Measurements from ENCODE around the gene WBP1L.

Gene WBP1L

DNA sequence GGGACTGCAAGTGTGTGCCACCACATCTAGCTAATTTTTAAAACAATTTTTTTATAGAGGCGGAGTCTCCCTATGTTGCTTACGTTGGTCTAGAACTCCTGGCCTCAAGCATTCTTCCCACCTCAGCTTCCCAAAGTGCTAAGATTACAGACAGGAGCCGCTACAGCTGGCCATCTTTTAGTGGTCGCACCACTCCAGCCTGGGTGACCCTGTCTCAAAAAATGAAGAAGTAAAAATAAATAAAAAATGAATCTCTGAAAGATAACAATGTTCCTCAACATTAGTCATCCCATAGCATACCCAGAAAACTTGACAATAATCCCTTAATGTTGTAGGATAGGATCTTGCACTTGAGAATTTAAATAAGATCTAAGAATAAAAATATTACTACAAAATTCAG lies 18.2 kb downstream of the WBP1L start:
- Mint-ChIP-seq H3K4me1 (peaks cover 33% of the 10 kb centered on the region), H3K27ac (no peak overlapping the region), H3K9me3 (no peaks in the 10 kb centered on the region), H3K4me3 (no peak overlapping the region), H3K36me3 (peaks cover 41% of the 10 kb centered on the region)
- ATAC-seq (no peak), DNase-seq (ENCODE audit: low spot score in 2 of 2) (no peak)

DNA sequence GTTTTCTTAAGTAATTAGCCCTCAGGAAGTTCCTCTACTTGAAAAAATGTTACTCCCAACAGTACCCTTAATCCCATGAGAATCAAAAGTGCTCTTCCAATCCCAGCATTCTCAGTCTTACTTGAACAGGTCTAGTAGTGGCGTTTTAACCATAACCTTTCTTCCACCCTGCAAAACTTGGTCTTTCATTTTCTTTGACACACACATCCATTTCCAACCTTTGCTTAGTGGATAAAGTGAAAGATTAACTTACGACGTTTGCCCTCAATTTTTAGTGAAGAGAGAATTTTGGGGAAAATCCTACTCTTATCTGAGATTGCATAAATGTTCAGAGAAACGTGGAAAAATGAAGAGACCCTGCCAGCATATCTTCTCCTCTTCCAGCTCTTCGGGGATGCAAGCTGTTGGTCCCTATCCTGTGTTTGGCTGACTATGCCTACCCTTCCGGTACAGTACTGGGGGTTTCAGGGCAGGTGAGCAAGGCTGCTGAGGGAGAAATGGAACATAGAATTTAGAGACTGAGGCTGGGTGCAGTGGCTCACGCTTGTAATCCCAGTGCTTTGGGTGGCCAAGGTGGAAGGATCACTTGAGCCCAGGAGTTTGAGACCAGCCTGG lies 18.8 kb downstream of the WBP1L start:
- Mint-ChIP-seq H3K27ac (no peak overlapping the region), H3K36me3 (peaks cover 41% of the 10 kb centered on the region), H3K9me3 (no peaks in the 10 kb centered on the region), H3K4me3 (no peak overlapping the region), H3K4me1 (peaks cover 33% of the 10 kb centered on the region)
- no peak for ATAC-seq
- DNase-seq (ENCODE audit: low spot score in 2 of 2) = no peak

DNA sequence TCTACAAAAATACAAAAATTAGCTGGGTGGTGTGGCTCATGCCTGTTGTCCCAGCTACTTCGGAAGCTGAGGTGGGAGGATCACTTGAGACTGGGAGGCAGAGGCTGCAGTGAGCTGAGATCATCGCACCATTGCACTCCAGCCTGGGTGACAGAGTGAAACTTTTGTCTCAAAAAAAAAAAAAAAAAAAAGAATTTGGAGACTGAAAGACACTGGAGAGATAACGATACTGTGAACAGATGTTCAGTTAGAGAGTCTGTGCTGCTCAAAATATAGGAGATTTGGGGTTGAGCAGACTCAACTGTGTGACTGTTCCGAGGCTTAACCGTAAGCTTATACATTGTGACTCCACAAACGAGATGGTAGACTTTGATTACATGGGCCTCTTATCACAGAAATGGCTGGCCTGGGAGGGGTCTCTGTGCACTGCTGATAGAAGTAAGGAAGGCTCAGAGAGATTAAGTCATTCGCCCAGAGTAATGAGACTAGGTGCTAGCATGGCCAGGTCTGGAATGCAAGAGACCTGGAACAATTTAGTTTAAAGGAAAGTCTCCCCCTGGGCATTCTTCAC lies 19.4 kb downstream of the WBP1L start:
- H3K36me3 Mint-ChIP-seq = peaks cover 41% of the 10 kb centered on the region
- DNase-seq (ENCODE audit: low spot score in 2 of 2) (no peak), ATAC-seq (no peak)
- H3K27ac Mint-ChIP-seq = no peak overlapping the region
- H3K4me1 Mint-ChIP-seq = peaks cover 36% of the 10 kb centered on the region
- no peak overlapping the region for H3K4me3 Mint-ChIP-seq
- H3K9me3 Mint-ChIP-seq = no peaks in the 10 kb centered on the region

DNA sequence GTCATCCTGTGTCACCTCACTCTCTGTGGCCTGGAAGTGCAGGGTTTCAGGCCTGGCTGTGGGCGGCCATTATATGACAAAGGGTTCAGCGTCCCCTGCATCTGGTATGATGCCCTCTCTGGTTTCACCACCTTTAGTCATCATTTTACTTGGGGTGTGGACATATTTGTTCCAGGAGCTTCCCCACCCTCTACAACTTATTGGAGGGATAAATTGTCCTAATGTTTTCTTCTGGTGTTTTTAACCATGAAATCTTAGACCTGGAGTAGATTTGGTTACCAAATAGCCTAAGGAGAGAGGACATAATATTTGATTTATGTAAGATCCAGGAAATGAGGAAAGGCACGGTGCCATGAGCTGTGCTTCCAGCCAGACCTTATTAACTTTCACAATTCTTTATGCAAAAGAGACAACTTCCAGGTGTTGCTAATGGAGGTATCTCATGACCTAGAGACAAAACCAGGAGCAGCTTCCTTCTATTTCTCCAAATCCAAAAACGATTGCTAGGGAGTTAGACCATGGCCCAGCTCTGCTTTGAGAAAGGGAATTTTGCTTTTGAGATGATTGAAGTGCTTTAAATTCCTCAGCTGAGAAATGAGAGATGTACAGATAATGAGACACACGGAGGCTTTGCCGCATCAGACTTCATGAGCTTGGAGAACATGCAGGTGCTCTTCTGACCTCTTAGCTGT lies 20.9 kb downstream of the WBP1L start:
- Mint-ChIP-seq H3K27ac (peak overlapping the region; percentile 65), H3K4me1 (peaks cover 35% of the 10 kb centered on the region), H3K36me3 (peaks cover 40% of the 10 kb centered on the region)

DNA sequence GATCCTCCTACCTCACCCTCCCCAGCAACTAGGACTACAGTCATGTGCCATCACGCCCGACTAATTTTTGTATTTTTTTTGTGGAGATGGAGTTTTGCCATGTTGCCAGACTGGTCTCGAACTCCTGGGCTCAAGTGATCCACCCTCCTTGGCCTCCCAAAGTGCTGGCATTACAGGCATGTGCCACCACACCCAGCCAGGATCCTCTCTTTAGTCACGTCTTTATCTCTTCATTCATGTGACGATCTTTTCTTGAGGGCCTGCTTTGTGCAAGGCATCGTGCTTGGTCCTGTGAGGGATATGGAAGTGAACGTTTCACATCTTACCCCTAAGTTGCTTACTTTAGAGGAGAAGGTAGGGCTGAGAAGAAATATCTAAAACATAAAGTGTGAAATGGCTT lies 21.6 kb downstream of the WBP1L start:
- Mint-ChIP-seq H3K36me3 (peaks cover 33% of the 10 kb centered on the region), H3K4me1 (peaks cover 41% of the 10 kb centered on the region), H3K27ac (peak overlapping the region; percentile 23), H3K9me3 (no peaks in the 10 kb centered on the region), H3K4me3 (no peak overlapping the region)
- ATAC-seq (no peak), DNase-seq (ENCODE audit: low spot score in 2 of 2) (no peak)

More for the DNA sequence above, 20.9 kb downstream of the WBP1L start:
- Mint-ChIP-seq H3K4me3 (no peak overlapping the region), H3K9me3 (no peaks in the 10 kb centered on the region)
- DNase-seq (ENCODE audit: low spot score in 2 of 2) (no peak), ATAC-seq (peak; percentile 75)

DNA sequence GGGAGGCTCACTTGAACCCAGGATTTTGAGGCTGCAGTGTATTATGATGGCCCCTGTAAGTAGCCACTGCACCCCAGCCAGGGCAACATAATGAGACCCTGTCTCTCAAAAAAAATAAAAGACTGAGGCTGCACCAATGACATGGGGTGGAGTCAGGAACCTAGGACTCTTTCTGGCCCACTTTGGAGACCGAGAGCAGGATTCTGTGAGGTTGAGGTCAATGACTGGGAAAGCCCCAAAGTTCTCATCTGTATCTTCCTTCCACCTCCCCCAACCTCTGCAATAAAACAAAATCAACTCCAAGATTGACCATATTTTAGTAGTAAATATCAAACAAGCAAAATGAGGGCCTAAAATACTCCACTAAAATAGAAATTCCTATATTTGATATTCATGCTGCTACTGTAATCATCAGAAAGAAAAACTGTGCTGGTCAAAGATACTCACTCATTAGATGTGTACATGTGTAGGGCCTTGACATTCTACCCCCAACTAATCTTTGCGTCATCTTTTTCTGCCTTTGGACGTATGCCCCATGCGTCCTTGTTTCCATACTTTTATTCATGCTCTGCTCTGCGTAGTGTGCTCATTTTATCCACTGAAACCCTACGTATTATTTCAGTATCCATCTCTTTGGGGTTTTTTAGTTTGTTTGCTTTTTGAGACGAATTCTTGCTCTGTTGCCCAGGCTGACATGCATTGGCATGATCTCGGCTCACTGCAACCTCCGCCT lies 23.8 kb downstream of the WBP1L start:
- no peak overlapping the region for H3K27ac Mint-ChIP-seq
- H3K4me3 Mint-ChIP-seq = no peak overlapping the region

DNA sequence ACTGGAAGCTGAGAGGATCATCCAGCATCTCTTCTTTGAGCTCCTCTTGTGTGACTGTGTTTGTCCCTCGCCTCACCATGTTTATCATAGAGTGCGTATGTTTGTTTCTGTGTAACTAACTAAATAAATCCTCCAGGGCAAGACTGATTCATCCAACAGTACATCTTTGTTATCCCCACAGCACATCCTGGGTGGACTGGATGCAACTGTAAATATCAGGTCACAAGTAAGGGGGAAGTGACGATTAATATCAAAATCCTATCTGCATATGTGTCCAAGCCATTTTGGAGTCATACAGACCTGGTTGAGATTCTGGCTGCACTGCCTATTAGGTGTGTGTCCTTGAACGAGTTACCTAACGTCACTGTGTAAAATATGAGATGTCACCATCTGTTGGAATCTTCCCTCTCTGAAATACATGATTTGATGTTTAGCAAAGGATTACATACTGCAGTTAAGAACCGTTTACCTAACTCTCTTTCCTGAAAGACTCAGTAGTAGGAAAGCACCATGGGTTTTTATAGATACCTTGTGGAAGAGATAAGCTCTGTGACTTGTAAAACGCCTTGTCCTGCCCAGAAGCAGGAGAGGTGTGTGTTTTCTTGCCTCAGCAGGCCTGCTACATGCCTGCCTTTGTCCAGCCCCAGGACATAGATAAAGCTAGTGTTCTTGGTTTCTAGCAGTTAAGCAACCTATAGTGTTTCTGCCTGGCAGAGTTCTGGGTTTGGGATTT lies 25.8 kb downstream of the WBP1L start:
- no peak for DNase-seq (ENCODE audit: low spot score in 2 of 2)
- peak overlapping the region; percentile 77 for H3K27ac Mint-ChIP-seq
- ATAC-seq = peak; percentile 15
- no peaks in the 10 kb centered on the region for H3K9me3 Mint-ChIP-seq
- H3K4me3 Mint-ChIP-seq = no peak overlapping the region
- H3K4me1 Mint-ChIP-seq = peaks cover 59% of the 10 kb centered on the region
- H3K36me3 Mint-ChIP-seq = peaks cover 27% of the 10 kb centered on the region

More for the DNA sequence above, 23.8 kb downstream of the WBP1L start:
- Mint-ChIP-seq H3K4me1 (peaks cover 43% of the 10 kb centered on the region), H3K36me3 (peaks cover 34% of the 10 kb centered on the region), H3K9me3 (no peaks in the 10 kb centered on the region)
- no peak for DNase-seq (ENCODE audit: low spot score in 2 of 2)
- peak; percentile 67 for ATAC-seq

DNA sequence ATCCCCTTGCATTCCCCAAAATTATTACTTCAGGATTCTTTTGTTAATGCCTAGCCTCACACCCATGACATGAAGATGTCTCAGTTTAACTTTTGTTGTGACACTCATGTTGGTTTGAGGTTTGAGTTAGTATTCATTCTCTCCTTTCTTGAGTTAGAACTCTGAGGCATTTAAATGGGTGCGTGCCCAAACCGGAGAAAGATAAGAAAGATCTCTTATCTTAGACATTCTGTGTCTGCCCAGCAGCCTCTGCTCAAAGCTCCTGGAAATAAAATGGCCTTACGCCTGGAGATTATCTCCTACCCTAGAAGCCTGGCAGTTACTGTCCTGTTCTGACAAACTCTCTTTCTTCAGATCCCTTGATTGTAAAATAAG lies 26.3 kb downstream of the WBP1L start:
- DNase-seq (ENCODE audit: low spot score in 2 of 2) (no peak), ATAC-seq (peak; percentile 74)
- H3K4me1 Mint-ChIP-seq = peaks cover 63% of the 10 kb centered on the region
- H3K4me3 Mint-ChIP-seq = no peak overlapping the region
- H3K36me3 Mint-ChIP-seq = peaks cover 31% of the 10 kb centered on the region
- peak overlapping the region; percentile 77 for H3K27ac Mint-ChIP-seq
- H3K9me3 Mint-ChIP-seq = no peaks in the 10 kb centered on the region

DNA sequence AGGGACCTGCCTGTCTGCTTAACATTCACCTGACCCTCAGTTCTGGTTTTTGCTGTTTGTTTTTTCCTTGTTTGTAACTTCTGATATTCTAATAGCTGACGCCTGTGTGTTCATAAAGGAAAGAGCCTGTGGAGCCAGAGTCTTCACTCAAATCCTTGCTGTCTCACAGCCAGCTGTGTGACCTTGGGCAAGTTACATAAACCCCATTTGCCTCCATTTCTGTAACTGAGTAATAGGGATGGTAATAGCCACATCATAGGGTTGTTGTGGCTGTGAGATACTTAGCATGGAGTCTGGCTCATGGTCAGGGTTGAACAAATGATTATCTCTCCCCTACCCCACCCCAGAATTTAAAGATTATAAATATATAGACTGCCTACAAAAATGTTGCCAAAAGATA lies 27.0 kb downstream of the WBP1L start:
- peaks cover 27% of the 10 kb centered on the region for H3K36me3 Mint-ChIP-seq
- ATAC-seq (peak; percentile 43), DNase-seq (ENCODE audit: low spot score in 2 of 2) (no peak)
- H3K9me3 Mint-ChIP-seq = no peaks in the 10 kb centered on the region
- H3K4me3 Mint-ChIP-seq = no peak overlapping the region
- peak overlapping the region; percentile 77 for H3K27ac Mint-ChIP-seq
- peaks cover 69% of the 10 kb centered on the region for H3K4me1 Mint-ChIP-seq

DNA sequence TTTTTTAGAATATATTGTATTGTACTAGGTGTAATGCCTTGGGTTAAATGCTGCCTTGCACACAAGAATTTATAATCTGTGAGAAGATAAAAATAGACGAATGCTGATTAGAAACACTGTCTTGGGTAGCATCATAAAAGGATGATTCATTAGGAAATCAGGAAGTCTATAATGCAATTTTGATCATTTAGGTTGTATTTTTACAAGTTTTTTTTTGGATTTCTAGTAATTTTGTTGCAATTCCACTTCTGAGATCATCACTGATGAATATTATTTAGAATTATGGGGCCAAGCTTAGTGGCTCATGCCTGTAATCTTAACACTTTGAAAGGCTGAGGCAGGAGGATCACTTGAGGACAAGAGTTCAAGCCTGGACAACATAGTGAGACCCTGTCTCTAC lies 29.6 kb downstream of the WBP1L start:
- Mint-ChIP-seq H3K27ac (peak overlapping the region; percentile 58), H3K4me1 (peaks cover 62% of the 10 kb centered on the region), H3K36me3 (peaks cover 22% of the 10 kb centered on the region), H3K4me3 (no peak overlapping the region), H3K9me3 (no peaks in the 10 kb centered on the region)
- ATAC-seq (no peak), DNase-seq (ENCODE audit: low spot score in 2 of 2) (no peak)

DNA sequence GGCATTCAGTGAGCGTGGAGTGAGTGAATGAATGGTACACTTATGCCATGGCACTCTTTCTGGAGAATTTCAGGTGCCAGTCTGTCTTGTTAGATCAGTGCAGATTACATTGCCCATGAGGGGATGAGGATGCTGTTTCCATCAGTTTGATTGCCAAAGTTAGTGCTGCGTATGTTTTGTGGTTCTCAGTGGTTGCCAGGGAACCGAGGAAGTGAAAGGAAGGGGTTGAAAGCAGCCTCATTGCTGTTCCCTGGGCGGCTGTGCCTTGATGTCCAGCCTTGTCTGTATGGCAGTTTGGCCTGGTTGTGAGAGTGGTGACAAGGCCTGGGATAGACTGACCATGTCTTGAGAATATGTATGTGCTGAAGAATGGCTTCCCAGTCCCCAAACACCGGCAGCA lies 30.2 kb downstream of the WBP1L start:
- Mint-ChIP-seq H3K9me3 (no peaks in the 10 kb centered on the region), H3K4me3 (no peak overlapping the region), H3K4me1 (peaks cover 64% of the 10 kb centered on the region), H3K27ac (peak overlapping the region; percentile 58), H3K36me3 (peaks cover 22% of the 10 kb centered on the region)
- no peak for DNase-seq (ENCODE audit: low spot score in 2 of 2)
- peak; percentile 25 for ATAC-seq

DNA sequence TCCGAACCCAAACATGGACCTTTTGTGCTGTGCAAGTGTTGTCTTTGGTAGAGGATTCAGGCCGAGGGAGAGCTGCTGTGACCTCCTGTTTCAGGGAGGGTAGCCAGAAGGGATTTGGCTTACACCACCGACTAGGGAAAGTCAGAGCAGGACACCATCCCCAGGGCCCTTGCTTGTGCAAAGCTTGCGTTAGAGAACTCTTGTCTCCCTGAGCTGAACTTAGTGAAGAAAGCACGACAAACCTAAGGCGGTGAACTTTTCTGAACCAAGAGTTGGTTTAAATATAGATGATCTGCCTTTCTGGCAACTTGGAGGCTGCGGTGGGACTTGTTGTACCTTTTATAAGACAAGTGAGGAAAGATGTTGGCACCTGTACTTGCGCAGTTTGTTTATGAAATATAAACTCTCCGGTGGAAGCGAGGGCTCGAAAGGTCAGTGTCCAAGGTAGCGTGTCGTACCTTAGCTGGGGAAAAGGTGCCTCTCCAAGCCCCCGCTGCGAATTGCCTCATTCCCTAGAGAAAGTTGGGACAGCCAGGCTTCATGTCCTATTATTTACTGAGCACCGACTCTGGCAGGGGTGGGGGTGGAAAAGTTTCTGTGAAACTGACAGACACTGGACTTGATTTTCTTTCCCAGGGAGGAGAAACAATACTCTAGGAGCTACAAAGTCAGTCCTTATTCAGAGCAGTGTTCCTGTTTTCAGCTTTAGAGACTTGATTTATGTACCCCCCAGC lies 31.6 kb downstream of the WBP1L start:
- Mint-ChIP-seq H3K9me3 (no peaks in the 10 kb centered on the region), H3K4me3 (no peak overlapping the region), H3K36me3 (peaks cover 22% of the 10 kb centered on the region), H3K27ac (no peak overlapping the region), H3K4me1 (peaks cover 58% of the 10 kb centered on the region)
- ATAC-seq (no peak), DNase-seq (ENCODE audit: low spot score in 2 of 2) (no peak)

DNA sequence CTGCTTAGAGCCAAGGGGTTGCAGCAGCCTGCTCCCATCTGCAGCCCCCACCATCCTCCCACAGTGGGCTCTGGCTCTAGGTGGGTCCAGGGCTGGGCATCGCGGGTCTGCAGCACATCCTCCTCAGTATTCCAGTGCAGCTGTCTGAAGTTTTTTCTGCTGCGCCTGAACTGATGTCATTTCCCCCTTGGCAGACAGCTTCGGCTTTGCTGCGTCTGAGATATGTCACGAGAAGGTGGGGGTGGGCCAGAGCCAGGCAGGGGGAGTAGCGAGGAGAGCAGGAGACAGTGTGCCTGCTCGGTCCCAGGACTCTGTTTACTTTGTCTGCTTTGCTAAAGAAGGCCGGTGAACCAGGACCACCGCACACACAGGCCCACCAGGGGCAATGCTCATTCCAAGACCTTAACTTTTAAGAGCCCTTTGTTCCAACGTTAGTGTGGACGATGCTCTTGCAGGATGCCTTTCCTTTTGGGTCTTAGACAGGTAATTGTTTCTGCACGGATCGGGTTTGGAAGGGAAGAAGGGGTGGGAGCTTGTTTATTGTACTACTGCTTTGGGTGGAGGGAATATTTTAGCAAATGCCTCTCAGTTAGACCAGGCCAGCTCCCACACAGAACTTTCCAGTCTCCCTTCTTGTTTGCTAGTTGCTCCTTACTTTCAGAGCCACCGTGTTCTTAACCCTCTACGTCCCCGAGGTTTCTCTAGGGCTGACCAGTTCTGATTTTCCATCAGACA lies 32.4 kb downstream of the WBP1L start:
- H3K27ac Mint-ChIP-seq = peak overlapping the region; percentile 81

More for the DNA sequence above, 32.4 kb downstream of the WBP1L start:
- no peaks in the 10 kb centered on the region for H3K9me3 Mint-ChIP-seq
- DNase-seq (ENCODE audit: low spot score in 2 of 2) (no peak), ATAC-seq (no peak)
- H3K36me3 Mint-ChIP-seq = peaks cover 22% of the 10 kb centered on the region
- H3K4me3 Mint-ChIP-seq = no peak overlapping the region
- H3K4me1 Mint-ChIP-seq = peaks cover 58% of the 10 kb centered on the region
